Chondrocyte (in vitro differentiated cells): ENCODE data around the gene C1orf56. TPM values are rescaled to one million over a fixed set of nuclear protein-coding genes. Genes with fewer than 3 reads are reported as not detected.

Source experiments
- DNase-seq: peaks from one replicate; pipeline ENCODE4 v3.0.0; 2021; ENCODE audit warnings: mixed read lengths, low spot score
- H3K27ac Mint-ChIP-seq: one replicate; pipeline ENCODE4 v1.8.0; 2021; ENCODE audit warnings: mild to moderate bottlenecking, moderate library complexity, mixed read lengths; ENCODE audit not compliant: unreplicated experiment
- H3K27me3 Mint-ChIP-seq: 2 replicates; pipeline ENCODE4 v1.8.0; 2021; ENCODE audit warnings: low read depth, mixed read lengths
- H3K36me3 Mint-ChIP-seq: 2 replicates; pipeline ENCODE4 v1.8.0; 2021; ENCODE audit warnings: low read depth, mixed read lengths
- H3K4me1 Mint-ChIP-seq: 2 replicates; pipeline ENCODE4 v1.8.0; 2021; ENCODE audit warnings: low read depth, mild to moderate bottlenecking, mixed read lengths
- H3K4me3 Mint-ChIP-seq: one replicate; pipeline ENCODE4 v1.8.0; 2021; ENCODE audit warnings: mild to moderate bottlenecking, moderate library complexity, mixed read lengths; ENCODE audit not compliant: unreplicated experiment
- H3K9me3 Mint-ChIP-seq: 2 replicates; pipeline ENCODE4 v1.8.0; 2021; ENCODE audit warnings: low read depth, mixed read lengths
- total RNA-seq: library from RNA; stranded (reverse); gene quantifications from 3 replicates; pipeline ENCODE4 v1.2.1, GENCODE V29; 2021
- TF ChIP-seq, protein P1 (sequence below): fragments of 200-600 bp; sonication (generic); IDR thresholded peaks from 2 replicates; pipeline ENCODE4 v1.5.0; 2021; ENCODE audit warnings: antibody characterized with exemption, mild to moderate bottlenecking, moderate library complexity

Gene C1orf56
- total RNA-seq, 1 donor from 2014 or later: 2.8 TPM

DNA sequence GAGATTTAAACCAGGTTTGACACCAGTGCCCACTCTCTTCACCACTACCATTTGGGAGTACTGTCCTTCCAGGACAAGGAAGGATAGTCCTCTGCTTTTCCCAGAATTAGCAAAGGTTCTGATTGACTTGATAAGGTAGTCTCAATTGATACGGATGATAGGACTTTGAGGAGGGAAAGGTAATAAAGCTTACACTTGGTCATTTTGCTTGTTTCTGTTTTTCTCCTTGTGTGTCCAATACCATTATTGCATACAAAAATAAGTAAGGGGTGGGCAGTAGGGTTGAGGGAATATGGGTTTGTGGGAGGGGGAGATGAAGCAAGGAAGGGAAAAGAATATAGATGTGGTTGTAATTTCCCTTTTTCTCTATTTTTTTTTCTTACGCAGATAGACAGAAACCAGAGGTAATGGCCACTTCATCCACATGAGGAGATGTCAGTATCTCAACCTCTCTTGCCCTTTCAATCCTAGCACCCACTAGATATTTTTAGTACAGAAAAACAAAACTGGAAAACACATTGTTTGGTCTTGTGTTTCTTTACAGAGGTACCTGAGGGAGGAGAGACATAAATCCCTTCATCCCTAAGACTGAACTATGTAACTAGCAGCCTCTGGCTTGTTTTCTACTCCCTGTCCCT, 2.6 kb downstream of the C1orf56 start:
- H3K36me3 Mint-ChIP-seq: peaks cover 20% of the 10 kb centered on the region
- H3K9me3 Mint-ChIP-seq: no peaks in the 10 kb centered on the region
- H3K27me3 Mint-ChIP-seq: no peaks in the 10 kb centered on the region
- TF ChIP-seq, protein P1, sequence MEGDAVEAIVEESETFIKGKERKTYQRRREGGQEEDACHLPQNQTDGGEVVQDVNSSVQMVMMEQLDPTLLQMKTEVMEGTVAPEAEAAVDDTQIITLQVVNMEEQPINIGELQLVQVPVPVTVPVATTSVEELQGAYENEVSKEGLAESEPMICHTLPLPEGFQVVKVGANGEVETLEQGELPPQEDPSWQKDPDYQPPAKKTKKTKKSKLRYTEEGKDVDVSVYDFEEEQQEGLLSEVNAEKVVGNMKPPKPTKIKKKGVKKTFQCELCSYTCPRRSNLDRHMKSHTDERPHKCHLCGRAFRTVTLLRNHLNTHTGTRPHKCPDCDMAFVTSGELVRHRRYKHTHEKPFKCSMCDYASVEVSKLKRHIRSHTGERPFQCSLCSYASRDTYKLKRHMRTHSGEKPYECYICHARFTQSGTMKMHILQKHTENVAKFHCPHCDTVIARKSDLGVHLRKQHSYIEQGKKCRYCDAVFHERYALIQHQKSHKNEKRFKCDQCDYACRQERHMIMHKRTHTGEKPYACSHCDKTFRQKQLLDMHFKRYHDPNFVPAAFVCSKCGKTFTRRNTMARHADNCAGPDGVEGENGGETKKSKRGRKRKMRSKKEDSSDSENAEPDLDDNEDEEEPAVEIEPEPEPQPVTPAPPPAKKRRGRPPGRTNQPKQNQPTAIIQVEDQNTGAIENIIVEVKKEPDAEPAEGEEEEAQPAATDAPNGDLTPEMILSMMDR: no peak
- H3K27ac Mint-ChIP-seq: peak overlapping the region; percentile 15
- no peak for DNase-seq
- peaks cover 26% of the 10 kb centered on the region for H3K4me1 Mint-ChIP-seq
- H3K4me3 Mint-ChIP-seq: no peak overlapping the region

DNA sequence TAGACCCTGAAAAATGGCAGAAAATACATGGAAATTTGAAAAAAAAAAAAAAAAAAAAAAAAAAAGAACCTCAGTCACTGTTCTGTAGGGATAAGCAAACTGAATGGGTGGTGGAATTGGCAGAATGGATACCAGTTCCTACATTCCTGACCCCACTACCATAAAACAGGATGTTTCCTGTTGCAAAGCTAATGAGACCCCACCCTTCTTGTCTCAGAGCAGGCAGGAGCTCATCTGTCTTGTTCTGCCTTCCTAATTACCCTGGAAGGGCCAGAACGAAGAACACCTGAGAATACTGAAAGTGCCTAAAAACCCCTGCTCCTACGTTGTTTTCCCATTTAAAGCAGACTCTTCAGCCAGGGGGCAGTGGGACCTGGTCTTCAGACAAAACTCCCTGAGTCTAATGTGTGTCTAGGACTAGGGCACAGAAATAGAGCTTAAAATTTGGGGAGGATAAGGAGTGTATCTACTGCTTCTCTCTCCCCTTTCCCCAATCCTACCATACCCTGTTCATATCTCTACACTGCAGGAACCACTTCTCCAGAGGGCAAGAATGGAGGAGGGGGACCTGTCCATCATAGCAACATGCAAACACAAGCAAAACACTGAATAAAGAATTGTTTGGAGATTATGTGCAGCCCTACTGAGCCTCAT, 3.9 kb downstream of the C1orf56 start:
- Mint-ChIP-seq H3K9me3 (no peaks in the 10 kb centered on the region), H3K36me3 (peaks cover 25% of the 10 kb centered on the region), H3K27ac (no peak overlapping the region), H3K4me1 (peaks cover 34% of the 10 kb centered on the region), H3K4me3 (no peak overlapping the region), H3K27me3 (no peaks in the 10 kb centered on the region)
- TF ChIP-seq, protein P1: no peak
- DNase-seq: no peak

DNA sequence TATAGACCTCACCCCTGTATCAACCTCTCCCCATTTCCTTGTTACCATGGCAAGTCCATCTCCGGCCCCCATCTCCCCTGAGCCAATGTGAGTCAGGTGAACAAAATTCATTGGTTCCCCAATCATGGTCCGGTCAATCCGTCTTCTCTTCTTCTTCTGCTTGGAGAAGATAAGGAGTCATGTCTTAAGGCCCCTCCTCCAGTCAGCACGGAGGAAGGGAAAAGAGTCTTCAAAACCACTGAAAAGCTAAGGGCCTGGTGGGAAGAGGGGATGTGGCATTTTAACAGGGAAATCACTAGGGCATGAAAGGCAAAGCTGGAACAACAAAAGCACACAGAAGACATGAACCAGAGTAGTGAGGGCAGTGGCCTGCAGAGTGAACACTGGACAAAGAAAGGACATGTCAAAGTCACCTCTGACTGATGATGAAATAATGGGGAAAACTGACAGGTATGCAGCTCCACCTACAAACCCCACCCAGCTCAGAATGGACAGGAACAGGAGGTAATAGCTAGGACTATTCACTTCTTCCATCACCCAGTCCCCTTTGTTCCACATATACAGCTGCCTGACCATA, 7.5 kb downstream of the C1orf56 start:
- DNase-seq: no peak
- H3K27me3 Mint-ChIP-seq: no peaks in the 10 kb centered on the region
- H3K27ac Mint-ChIP-seq: no peak overlapping the region
- H3K4me1 Mint-ChIP-seq: peaks cover 34% of the 10 kb centered on the region
- TF ChIP-seq, protein P1: no peak
- H3K36me3 Mint-ChIP-seq: peaks cover 27% of the 10 kb centered on the region
- H3K4me3 Mint-ChIP-seq: no peak overlapping the region
- no peaks in the 10 kb centered on the region for H3K9me3 Mint-ChIP-seq

DNA sequence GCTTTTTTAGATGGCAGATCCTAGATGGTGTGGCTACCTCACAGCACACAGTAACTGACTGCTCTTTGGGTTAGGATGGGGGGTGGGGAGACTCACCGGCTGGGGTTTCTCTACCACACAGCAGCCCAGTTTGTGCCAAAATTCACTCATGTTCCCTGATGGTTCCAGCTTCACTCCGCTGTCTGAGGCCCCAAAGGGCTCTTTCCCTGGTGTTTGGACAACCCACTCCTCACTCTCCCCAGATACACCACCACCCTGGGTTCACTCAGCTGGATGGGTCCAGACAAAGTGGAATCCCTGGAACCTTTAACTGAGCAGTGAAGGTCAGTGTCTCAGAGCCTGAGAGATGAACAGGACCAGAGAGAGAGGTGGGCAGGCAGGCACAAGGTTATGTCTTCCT, 8.0 kb downstream of the C1orf56 start:
- H3K27ac Mint-ChIP-seq: no peak overlapping the region
- TF ChIP-seq, protein P1: no peak
- peaks cover 27% of the 10 kb centered on the region for H3K36me3 Mint-ChIP-seq
- no peaks in the 10 kb centered on the region for H3K27me3 Mint-ChIP-seq
- peaks cover 32% of the 10 kb centered on the region for H3K4me1 Mint-ChIP-seq
- no peak for DNase-seq
- H3K9me3 Mint-ChIP-seq: no peaks in the 10 kb centered on the region
- no peak overlapping the region for H3K4me3 Mint-ChIP-seq

DNA sequence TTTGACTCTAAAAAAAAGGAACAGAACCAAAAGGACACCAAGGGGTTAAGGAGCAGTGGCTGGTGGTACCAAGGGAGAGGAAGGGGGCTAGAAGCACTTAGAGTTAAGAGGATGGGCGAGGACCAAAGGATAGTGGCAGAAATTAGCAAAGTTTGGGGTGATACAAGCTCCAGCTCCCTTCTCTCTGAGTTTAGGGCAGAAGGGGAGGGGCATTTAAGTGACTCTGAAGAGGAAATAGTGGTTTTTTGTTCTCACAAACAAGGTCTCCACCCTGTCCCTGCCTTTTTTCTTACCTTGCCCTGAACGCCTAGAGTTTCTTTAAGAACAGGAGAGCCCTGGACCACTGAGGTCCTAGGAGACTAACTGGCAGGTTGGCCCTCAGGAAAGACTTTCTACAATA, 8.6 kb downstream of the C1orf56 start:
- TF ChIP-seq, protein P1: no peak
- Mint-ChIP-seq H3K27ac (no peak overlapping the region), H3K9me3 (no peaks in the 10 kb centered on the region), H3K4me1 (peaks cover 32% of the 10 kb centered on the region), H3K4me3 (peak overlapping the region; percentile 96), H3K36me3 (peaks cover 27% of the 10 kb centered on the region), H3K27me3 (no peaks in the 10 kb centered on the region)
- no peak for DNase-seq
